CD4-positive, alpha-beta T cell treated with Interferon gamma for 1 hour (primary cell): ENCODE measurements around the gene VSIR.

Experiments used
- DNase-seq: peaks from one replicate; pipeline ENCODE4 v3.0.0-alpha.2; 2020

Gene VSIR

DNA sequence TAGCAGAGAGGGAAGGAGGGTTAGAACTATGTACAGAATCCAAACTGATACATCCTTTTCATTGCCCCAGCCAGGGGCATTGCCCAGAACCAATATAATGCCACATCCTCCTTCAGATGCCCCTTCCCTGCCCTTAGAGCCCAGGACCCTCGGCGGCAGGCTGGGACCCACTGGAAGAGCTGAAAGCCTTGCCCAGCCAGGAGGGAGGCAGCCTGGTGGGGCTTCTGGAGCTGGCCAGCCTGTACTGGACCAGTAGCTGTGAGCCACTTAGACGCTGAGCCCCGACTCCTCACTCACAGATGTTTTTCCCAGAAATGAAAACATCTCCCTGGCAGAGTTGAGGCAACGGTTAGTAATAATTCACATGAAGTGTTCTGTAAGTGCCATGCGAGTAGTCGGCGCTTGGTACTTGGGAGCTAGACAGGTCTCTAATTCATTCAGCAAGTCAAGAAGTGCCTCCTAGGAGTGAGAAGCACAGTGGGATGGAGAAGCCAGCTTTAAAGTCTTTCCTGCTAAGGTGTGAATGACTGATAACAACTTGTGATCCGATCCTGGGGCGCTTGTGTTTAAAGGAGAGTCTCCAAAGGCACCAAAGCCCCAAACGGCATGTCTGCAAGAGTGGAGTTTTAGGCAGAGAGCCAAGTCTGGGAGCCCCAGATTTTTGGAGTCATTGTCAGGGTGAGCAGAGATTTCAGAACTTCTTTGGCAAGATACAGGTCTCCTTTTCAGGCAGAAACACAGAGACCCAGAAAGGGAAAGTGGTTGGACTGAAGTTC lies 9.8 kb downstream of the VSIR start:
- no peak for DNase-seq

- DNase-seq: no peak
These were observed 11.0 kb downstream of the VSIR start for GRCh38 chr10:71762324-71762723.

GRCh38 chr10:71761541-71762113 lies 11.7 kb downstream of the VSIR start:
- DNase-seq: no peak

- no peak for DNase-seq
These were observed 12.2 kb downstream of the VSIR start for GRCh38 chr10:71761105-71761511.

GRCh38 chr10:71757399-71757922 lies 15.9 kb downstream of the VSIR start:
- DNase-seq: no peak

DNA sequence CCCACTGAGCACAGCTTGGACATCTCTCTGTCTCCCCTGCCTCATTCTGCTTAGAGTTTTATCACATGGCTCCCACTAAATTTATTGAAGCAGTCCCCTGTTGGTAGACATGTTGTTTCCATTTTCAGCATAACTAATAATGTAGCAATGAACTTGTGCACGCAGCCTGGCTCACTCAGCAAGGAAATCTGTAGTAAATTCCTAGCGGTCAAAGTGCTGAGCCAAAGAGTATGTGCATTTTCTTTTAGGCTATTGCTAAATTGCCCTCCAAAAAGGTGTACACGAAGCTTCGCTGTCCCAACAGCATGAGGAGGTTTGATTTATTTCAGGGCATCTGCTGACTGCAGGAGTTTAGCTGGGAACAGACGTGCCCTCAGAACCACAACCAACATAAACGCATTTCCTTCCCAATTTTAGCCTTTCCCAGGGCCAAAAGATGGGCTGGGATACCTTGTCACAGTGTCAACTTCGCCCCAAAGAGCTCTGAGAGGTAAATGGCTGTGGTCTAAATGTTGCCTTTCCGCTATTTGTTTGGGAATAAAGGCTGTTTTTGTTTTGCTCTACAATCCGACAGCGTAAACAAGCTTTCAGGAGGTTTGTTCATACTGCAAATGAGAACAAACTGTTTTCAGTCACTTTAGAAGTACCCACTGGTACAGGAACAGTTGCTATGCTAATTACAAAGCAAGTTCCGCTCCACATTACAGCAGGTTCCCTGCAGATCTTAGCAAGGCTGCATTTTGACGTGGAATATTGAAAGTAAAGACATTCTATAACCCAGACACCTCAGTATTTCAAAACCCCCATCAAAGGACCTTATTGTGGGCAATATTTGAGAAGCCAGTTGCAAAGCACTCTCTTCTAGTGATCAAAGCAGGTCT lies 16.8 kb downstream of the VSIR start:
- no peak for DNase-seq

- no peak for DNase-seq
These were observed 18.0 kb downstream of the VSIR start for GRCh38 chr10:71755179-71755879.

- DNase-seq: no peak
These were observed 18.8 kb downstream of the VSIR start for GRCh38 chr10:71754562-71754961.

- no peak for DNase-seq
These were observed 19.3 kb downstream of the VSIR start for GRCh38 chr10:71753960-71754505.

DNA sequence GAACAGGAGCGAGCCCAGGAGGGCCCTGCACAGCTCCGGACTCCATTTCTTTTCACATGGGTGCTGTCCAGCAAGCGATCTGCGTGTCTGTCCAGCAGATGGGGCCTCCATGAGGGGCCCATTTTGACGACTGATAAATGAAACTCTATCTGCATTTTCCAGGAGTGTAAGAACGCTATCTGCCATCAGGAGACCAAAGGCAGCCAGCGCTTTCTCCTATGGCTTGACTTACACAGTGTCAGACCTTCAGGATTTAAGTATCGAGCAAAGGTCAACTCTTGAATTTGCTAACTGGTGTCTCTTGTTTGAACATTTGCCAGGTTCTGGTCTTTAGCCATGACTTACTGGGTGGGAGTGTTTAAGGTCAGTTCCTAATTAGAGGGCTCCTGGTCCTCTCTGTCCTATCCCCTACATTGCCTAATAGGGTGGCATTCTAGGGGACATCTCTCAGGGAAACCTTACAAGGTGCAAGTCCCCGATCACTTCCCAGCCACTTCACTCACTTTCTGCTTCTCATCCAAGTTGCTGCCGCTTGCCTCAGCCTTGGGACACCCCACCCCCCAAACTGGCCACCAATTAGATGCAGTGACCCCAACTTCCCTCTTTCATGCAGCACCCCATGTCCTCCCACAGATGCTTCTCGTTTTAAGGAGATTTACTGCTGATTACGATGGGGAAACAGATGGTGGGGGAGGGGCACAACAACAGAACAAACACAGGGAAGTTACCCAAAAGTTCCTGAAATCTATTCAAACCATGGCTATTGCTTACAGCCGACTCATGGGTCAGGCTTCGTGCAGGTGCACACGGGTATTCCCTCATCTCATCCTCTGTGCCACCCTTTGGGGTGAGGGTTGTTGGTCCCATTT lies 20.0 kb downstream of the VSIR start:
- DNase-seq: peak; percentile 74

DNA sequence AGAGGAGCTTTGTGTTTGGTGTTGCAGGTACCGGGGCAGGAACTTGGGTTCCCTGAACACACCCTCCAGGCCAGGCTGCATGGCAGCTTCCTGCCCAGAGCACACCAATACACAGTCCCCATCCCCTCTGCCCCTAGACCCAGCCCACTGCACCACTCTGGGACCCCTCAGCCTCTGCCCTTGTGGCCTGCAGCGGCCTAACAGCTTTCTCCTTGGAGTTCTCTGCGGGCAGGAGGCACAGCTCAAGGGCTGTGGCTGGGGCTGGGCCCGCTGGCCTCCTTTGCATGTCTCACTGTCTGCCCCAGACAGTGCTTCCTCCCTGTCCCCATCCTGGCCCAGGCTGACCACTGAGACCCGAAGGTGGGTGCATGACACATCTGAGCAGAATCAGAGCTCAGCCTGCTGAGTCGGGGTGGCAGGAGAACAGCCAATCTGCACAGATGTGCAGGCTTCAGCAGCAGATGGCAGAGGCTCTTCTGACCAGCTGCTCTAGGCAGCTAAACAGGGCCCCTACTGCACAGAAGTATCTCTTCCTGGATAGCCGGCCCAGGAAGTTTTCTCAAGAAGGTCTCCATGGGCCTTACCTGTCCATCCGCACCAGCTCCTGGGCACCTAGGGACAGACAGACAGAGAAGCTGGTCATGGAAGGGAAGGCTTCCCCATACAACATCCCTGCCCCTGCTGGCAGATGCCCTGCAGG lies 20.8 kb downstream of the VSIR start:
- no peak for DNase-seq

DNA sequence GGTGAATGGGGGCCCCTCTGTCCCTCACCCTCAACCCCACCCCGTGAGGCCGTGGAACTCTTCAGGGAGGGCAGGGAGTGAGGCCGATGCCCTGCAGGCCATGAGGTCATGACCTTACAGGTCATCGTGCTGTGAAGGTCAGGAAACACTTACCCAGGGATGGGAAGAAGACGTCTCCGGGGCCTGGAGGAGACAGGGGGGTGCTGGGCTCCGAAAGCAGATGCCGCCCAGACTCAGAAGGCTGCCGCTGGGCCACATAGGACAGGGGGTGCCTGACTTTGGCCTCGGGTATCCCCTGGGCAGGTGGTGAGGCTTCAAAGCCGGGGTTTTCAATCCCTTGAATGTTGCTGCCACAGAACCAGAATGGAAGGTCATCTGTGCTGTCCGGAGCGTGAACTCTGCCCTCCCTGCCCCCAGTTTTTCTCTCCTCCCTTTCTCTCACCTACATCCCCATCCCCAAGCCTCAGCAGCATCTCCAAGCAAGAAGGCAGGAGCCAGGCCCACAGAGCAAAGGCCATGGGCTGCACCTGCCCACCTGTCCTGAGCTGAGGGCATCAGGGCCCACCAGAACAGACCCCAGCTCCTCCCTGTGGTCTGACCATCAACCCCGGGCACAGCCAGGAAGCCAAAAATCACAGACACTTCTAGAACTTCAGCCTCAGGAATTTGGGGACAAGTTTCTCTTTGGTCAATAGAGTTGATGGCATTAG lies 21.6 kb downstream of the VSIR start:
- DNase-seq: no peak

GRCh38 chr10:71750986-71751385 lies 22.3 kb downstream of the VSIR start:
- no peak for DNase-seq

GRCh38 chr10:71750124-71750841 lies 23.0 kb downstream of the VSIR start:
- no peak for DNase-seq

DNA sequence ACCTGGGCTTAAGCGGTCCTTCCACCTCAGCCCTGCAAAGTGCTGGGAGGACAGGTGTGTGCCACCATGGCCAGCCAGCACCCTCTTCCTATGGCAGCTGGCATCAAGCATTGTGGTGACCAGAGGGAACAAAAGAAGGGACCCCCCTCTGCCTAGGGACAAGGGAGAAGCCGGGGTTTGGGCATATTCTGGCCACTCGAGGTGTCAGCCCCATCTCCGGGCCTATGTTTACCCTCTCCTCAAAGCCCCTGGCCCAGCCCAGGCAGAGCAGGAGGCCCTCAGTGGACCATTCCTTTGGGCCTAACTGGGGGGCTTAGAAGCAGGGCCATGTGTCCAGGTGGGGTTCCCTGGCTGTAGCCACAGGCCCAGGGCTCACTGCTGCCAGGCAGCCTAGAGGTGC lies 23.9 kb downstream of the VSIR start:
- no peak for DNase-seq

DNA sequence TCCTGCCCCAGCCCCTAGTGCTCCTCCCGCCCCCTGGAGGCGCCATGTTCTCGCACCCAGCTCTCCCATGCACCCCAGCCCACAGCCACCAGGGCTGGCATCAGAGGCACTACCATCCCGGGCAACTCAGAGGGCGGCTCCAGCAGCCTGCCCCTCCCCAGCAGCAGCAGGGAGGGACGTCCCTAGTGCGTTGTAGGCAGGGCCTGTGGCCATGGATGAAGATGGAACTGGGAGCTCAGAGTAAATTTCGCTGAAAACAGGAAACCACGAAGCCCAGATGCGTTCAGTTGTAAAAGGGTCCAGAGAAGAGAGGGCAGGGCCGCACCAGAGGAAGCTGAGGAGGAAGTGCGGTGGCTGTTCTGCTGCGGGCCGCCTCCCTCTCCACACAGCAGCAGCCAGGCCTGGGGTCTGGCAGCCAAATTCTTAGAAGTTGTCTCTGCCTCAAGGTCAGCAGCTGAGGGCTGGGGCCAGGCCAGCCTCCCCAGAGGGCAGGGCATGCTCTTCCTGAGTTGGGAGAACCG lies 24.6 kb downstream of the VSIR start:
- DNase-seq: peak; percentile 84

GRCh38 chr10:71747551-71748523 lies 25.5 kb downstream of the VSIR start:
- no peak for DNase-seq

- DNase-seq: no peak
These were observed 26.2 kb downstream of the VSIR start for GRCh38 chr10:71747039-71747531.
